SKM-1 treated with dmso at 0.1 percent for 144 hours (cell line): ENCODE data around the gene NEUROG1.
A peak's percentile ranks its signal among the peaks of the same experiment; 100 is the strongest.
"Not testable (repeated sequence)": the region's sequence is repeated elsewhere in the genome, so short reads cannot be mapped to it uniquely, and the experiment has no call there.

Source experiments
- DNase-seq: peaks from one replicate; lab custom pipeline; 2025; ENCODE audit not compliant: unreplicated experiment; lab: John Stamatoyannopoulos, UW

NEUROG1 gene

GRCh38 chr5:135538261-135538660, 2.5 kb upstream of the NEUROG1 start:
- no peak for DNase-seq

- DNase-seq: no peak
Measured at GRCh38 chr5:135537745-135538144, 2.0 kb upstream of the NEUROG1 start.

DNA sequence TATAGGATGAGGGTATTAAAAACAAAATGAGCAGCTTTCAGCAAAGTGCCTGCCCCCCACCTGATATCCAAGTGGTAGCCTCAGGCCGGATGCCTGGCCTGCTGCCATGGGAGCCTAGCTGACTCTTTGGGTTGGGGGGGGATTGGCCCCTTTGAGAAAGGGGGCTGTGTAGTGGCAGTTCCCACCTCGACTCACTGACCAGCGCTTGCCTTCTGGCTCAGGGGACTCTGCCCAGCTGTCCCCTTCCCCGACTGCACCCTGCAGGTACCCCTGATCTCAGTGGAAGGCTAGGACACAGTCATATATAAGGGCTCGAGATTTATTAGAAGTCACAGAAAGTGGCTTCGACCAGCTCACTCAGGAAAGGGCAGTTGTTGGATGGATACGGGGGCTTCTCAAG, 1.5 kb upstream of the NEUROG1 start:
- DNase-seq: no peak

DNA sequence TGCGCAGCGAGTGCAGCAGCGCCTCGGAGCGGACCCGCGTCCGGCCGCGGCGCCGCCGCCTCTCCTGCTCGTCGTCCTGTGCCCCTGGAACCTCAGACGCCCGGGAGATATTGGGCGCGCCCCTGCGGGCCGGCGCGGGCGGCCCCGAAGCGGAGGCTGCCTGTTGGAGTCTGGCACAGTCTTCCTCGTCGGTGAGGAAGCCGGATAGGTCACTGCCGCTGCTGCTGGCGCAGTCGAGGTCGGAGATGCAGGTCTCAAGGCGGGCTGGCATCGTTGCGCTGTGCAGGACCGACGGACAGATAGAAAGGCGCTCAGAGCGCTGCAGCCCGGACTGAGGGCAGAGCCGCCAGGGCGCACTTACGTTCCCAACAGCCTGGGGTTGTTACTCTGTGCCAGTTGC, 344 bp downstream of the NEUROG1 start:
- no peak for DNase-seq

- DNase-seq: no peak
Measured at GRCh38 chr5:135534609-135535419, 950 bp downstream of the NEUROG1 start.

GRCh38 chr5:135533794-135534193, 2.0 kb downstream of the NEUROG1 start:
- DNase-seq: no peak

GRCh38 chr5:135533334-135533733, 2.4 kb downstream of the NEUROG1 start:
- DNase-seq: no peak

GRCh38 chr5:135529576-135529975, 6.2 kb downstream of the NEUROG1 start:
- not testable (repeated sequence) for DNase-seq

DNA sequence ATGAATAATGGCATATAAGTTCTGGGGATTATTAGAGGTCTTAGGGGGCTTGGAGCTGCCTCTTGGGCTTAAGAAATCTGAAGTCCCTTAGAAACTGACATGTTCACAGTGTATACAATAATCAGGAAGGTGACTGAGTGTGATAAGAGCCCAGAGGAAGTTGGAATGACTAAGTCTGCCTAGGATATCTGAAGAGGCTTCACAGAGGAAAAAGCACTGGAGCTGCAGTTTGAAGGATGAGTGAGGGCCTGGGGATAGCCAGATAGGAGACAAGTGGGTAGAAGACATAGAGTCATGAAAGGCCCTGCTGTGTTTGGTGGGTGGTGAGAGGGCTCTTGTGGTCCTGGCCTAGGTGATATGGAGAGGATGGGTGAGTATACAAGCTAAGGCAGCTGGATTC, 8.8 kb downstream of the NEUROG1 start:
- no peak for DNase-seq

- DNase-seq: no peak
Measured at GRCh38 chr5:135521964-135522363, 13.8 kb downstream of the NEUROG1 start.

- DNase-seq: no peak
Measured at GRCh38 chr5:135517631-135518030, 18.1 kb downstream of the NEUROG1 start.

DNA sequence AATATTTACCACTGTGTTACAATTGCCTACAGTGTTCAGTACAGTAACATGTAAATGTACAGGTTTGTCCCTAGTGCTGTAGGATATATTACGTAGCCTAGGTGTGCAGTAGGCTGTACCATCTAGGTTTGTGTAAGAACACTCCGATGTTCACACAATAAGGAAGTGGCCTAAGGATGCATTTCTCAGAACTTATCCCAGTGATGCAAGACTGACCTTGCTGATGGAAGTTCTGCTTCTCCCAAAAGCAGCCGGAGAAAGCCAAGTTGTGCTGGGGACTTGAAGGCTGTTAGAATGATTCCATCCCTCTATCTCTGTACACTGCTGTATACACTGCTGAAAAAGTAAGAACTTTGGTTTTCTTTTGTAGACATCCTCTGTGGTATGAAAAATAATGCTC, 21.6 kb downstream of the NEUROG1 start:
- peak; percentile 16 for DNase-seq

GRCh38 chr5:135511761-135512575, 23.8 kb downstream of the NEUROG1 start:
- DNase-seq: no peak

DNA sequence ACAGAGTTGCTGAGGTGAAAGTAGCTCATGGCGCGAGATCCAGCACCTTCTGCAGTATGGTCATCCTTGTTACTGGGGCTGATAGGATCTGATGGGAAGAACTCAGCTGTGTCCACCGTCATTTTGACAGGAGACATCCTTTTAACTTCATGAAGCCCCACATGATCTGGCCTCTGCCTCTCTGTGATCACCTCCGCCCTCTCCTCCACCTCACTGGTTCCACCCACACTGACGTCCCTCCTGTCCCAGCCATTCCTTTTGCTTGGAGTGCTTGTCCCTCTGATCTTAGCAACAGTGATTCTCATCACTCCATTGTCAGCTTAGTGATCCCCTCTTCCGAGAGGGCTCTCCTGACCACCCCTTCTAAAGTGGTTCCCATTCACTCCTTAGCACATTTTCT, 25.8 kb downstream of the NEUROG1 start:
- DNase-seq: no peak

DNA sequence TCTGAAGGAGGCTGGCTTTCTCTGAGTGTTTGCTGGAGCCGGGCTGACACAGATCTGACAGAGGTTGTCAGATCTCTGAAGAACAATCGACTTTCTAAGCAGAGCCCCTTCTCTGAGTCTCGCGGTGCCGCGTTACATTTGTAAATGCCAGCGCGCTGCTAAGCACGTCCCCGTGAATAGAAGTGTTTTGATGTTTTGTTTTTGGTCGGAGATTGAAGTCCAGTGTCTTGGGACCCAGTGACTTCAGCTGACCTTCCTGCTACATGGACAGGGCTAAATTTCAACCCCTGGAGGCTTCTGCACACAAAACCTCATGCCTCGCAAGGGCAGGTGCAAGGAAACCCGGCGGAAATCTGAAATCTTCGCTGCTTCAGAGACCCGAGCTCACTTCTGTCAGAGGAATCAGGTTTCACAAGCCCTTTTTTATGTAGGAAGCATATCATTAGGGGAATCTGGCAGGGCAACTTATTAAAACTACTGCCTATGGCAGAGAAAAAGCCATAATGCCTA, 27.2 kb downstream of the NEUROG1 start:
- no peak for DNase-seq

DNA sequence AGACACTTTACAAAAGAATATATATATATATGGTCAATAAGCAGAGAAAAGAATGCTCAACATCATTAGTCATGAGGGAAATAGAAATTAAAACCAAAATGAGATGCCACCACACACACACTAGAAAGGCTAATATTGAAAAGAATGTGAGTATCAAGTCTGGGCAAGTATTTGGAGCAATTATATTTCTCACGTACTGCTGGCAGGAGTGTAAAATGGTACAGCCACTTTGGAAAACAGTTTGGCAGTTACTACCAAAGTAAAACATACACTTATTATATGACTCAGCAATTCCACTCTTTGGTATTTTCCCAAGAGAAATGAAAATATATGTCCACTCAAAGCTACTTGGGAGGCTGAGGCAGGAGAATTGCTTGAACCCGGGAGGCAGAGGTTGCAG, 29.8 kb downstream of the NEUROG1 start:
- DNase-seq: no peak

DNA sequence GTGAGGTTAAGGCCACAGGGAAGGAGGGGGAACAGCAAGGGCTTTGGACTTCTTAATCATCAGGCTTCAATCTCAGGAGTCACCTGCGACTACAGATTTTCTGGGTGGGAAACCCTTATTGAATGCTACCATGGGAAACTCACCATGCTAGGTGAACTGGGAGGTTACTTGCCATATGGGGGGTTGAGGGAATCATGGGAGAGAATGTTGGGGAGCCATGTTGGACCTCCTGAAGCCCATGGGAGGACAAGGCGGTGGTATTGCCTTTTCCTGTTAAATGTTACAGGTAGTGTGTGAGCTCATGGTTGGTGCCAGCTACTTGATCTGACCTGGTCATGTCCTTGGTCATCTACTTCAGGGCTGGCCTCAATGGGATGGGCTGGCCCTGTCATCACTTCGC, 31.4 kb downstream of the NEUROG1 start:
- DNase-seq: no peak

DNA sequence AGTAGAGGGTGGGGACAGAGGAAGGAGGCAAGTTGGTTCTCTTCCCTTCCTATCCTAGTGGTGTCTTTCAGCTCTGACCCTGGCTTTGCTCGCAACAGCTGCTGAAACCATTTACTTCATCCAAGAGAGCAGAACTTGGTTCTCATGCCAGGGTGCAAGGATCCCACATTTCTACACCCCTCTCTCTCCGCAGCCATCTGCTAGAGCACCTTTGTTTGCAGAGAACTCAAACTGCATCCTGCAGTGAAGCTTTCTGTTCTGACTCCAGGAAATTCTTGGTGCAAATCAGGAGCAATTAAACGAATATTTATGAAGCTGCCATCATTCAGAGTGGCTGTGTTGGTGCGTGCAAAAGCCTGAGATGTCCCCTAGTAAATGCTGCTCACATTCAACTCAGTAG, 31.9 kb downstream of the NEUROG1 start:
- DNase-seq: no peak

- DNase-seq: no peak
Measured at GRCh38 chr5:135502836-135503520, 32.8 kb downstream of the NEUROG1 start.

DNA sequence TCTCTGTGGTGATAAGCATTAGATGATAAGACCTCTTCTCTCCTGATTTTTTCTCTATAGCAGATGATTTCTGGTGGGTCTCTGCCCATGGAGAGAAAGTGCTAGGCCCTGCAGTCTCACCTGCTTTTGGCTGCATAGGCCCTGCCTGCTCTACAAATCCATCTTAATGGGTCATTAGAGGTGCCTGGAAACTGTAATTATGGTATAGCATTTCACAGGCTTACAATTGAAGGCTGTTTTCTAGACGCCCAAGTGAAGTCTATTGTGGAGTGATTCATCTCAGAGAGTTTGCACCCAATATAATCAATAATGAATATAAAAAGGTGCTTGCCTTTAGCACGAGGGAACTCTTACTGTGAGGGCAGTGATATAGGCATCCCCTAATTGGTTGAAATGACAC, 33.8 kb downstream of the NEUROG1 start:
- DNase-seq: no peak

DNA sequence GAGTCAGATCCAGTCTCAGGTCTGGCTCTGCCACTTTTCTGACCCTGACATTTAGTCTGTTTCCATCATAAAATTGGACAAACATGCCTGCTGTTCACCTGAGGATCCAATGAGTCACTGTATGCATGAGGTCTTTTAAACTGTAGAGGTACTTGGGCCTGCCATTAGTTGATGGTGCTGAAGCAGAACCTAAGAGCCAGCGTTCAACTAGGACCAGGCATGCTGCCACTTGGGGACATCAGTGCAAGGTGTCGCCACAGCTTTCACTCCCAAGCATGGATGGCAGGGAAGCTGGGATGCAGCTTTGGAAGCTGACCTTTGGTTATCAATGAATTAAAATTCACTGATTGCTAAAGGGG, 37.1 kb downstream of the NEUROG1 start:
- DNase-seq: no peak
